ACC112 (cell line): Measurements from ENCODE around the gene NSMCE4A.
"Not testable (repeated sequence)": the region's sequence is repeated elsewhere in the genome, so short reads cannot be mapped to it uniquely, and the experiment has no call there.

Experiments used
- H2AFZ ChIP-seq: fragments of 200-600 bp; sonication (generic); one replicate; pipeline ENCODE4 v1.6.0; 2017; ENCODE audit warnings: antibody characterized with exemption, low read length; ENCODE audit not compliant: unreplicated experiment
- H3K27ac ChIP-seq: fragments of 200-600 bp; sonication (generic); 2 replicates; pipeline ENCODE4 v1.5.1; 2014; ENCODE audit warnings: low read depth, mild to moderate bottlenecking, antibody characterized with exemption, low read length, moderate library complexity
- H3K27me3 ChIP-seq: fragments of 200-600 bp; sonication (generic); 2 replicates; pipeline ENCODE4 v1.6.1; 2014; ENCODE audit warnings: mild to moderate bottlenecking, antibody characterized with exemption, low read length, moderate library complexity, mixed read lengths; ENCODE audit not compliant: insufficient read depth
- H3K36me3 ChIP-seq: fragments of 200-600 bp; sonication (generic); 2 replicates; pipeline ENCODE4 v1.6.1; 2016; ENCODE audit warnings: mild to moderate bottlenecking, antibody characterized with exemption, low read length, moderate library complexity, mixed read lengths; ENCODE audit not compliant: insufficient read depth
- H3K4me1 ChIP-seq: fragments of 200-600 bp; sonication (generic); one replicate; pipeline ENCODE4 v1.6.1; 2016; ENCODE audit warnings: low read length, mixed read lengths; ENCODE audit not compliant: insufficient read depth, unreplicated experiment, control insufficient read depth
- H3K4me3 ChIP-seq: fragments of 200-600 bp; sonication (generic); 2 replicates; pipeline ENCODE4 v1.5.1; 2014; ENCODE audit warnings: mild to moderate bottlenecking, low read depth, low read length
- H3K79me2 ChIP-seq: fragments of 200-600 bp; sonication (generic); one replicate; pipeline ENCODE4 v1.6.0; 2016; ENCODE audit warnings: low read length; ENCODE audit not compliant: control insufficient read depth, unreplicated experiment, insufficient read depth

NSMCE4A gene

DNA sequence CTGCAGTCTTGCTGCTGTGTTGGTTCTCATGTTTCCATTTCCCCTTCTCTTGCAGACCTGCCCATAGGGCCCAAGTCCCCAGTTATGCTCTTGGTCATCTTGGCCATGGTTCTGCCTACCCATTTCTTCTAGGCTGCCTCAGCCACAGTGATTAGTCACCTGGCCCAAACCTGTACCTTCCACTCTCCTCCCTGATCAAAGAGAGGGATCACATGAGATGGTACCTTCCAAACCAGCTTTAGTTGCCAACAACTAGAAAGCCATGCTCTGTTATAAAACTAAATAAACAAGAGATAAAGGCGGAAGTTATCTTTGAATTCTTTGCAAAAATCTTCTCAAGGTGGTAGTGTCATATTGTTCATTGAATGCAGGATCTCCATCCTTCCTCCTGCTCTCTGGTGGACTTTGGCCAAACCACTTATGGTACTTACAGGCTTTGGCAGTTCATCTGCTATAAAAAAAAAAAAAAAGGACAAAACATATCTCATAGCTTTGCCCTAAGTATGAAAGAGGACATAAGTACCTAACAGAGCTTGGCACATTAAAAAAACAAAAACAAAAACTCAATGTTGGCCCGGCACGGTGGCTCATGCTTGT, 39.7 kb upstream of the NSMCE4A start:
- Histone ChIP-seq H3K4me1 (no peaks in the 10 kb centered on the region), H3K27me3 (peaks cover 17% of the 10 kb centered on the region; the same call in 1 of the 2 replicates), H2AFZ (no peak overlapping the region), H3K27ac (no peak overlapping the region), H3K4me3 (no peak overlapping the region), H3K36me3 (no peaks in the 10 kb centered on the region), H3K79me2 (no peaks in the 10 kb centered on the region)

DNA sequence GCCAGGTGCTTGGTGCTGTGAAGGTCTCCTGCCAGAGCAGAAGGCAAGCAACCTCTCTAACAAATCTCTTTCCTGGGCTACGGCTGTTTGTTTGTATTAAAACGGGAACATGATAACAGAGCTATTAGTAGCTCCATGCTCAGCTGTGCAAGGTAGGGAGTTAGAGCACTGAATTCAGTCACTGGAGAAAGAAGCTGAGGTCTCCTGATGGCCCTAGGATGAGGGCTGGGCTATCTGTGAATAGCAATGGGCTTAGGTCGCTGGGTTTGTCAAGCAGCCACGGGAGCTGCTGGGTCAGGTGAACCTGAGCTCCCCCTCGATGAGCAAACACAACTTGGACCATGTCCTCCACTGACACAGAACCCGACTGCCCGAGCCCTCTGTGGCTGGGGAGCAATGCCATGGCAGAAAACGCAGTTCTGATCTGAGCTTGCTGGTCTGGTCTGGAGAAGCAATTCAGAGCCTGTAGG, 38.3 kb upstream of the NSMCE4A start:
- Histone ChIP-seq H2AFZ (no peak overlapping the region), H3K79me2 (no peaks in the 10 kb centered on the region), H3K4me3 (no peak overlapping the region), H3K27ac (no peak overlapping the region), H3K4me1 (no peaks in the 10 kb centered on the region), H3K36me3 (no peaks in the 10 kb centered on the region), H3K27me3 (peaks cover 17% of the 10 kb centered on the region; the same call in 1 of the 2 replicates)

DNA sequence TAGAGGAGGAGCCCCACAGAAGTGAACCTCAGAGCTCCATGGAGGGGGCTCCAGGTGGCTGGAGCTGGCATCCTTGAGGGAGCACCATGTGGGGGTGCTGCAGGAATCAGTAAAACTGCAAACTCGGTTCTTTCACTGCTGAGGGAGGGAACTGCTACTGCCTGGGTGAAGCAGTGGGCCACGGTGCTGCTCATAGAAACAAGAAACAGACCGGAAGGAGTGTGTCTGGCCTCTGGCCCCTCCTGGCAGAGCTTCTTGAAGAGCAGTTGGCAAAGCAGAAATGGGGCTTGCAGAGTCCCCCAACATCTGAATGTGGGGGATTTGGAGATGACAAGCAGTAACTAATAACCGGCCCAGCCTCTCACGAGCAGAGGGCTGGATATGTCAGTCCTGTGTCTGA, 37.7 kb upstream of the NSMCE4A start:
- no peaks in the 10 kb centered on the region for H3K79me2 ChIP-seq
- no peaks in the 10 kb centered on the region for H3K4me1 ChIP-seq
- peaks cover 17% of the 10 kb centered on the region; the same call in 1 of the 2 replicates for H3K27me3 ChIP-seq
- H3K36me3 ChIP-seq, result no peaks in the 10 kb centered on the region
- H3K4me3 ChIP-seq, result no peak overlapping the region
- H3K27ac ChIP-seq, result no peak overlapping the region
- no peak overlapping the region for H2AFZ ChIP-seq

DNA sequence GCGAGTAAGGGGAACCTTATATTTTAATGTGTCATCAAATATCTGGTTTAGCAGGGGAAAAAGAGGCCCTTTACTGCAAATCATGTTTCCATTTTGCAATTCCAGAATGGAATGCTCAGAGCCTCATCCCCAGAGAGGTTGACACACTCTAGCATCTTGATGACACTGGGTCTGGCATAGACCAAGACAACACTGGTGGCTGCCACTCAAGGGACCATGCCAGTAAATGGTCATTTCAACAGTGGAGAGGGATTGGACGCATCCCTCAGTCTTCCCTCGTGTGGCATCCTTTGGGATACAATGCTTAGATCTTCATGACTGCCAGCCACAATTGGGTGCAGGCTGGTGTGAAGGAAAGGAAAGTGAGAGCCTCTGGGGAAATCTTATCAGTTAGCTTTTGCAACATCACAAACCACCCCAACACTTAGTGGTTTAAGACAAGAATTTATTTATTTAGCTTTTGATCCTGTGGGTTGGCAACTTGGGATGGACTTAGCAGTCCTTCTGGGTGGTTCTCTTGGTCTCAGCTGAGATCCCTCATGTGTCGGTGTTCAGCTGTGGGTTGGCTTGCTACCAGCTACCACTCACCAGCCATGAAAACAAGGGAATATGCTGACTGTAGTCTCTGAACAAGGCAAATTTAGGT, 35.5 kb upstream of the NSMCE4A start:
- no peak overlapping the region for H3K4me3 ChIP-seq
- H3K36me3 ChIP-seq, result no peaks in the 10 kb centered on the region
- no peaks in the 10 kb centered on the region for H3K4me1 ChIP-seq
- H3K27ac ChIP-seq, result no peak overlapping the region
- peaks cover 17% of the 10 kb centered on the region; the same call in 1 of the 2 replicates for H3K27me3 ChIP-seq
- H2AFZ ChIP-seq, result no peak overlapping the region
- no peaks in the 10 kb centered on the region for H3K79me2 ChIP-seq

DNA sequence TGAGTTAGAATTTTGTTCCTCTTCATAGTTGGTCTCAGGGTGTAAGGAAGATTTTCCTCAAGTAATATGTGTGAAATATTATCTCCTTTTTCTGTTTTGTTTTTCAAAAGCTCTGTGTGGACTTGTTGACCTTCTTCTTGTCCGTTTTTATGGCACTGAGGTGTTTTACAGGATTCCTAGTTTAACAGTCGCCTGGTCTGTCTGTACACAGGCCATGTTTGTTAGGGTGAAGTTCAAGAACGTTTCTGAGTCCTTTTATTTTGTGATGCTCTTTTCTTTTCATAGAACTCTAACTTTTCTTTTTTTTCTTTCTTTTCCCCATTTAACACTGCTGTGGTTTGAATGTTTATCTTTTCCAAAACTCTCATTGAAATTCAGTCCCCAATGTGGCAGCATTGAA, 32.4 kb upstream of the NSMCE4A start:
- Histone ChIP-seq H3K4me3 (no peak overlapping the region), H3K79me2 (no peaks in the 10 kb centered on the region), H3K27me3 (0 out of 2 replicates have a peak, but pooled peaks cover 4% of the 10 kb centered on the region), H3K27ac (no peak overlapping the region), H3K36me3 (no peaks in the 10 kb centered on the region), H2AFZ (no peak overlapping the region), H3K4me1 (no peaks in the 10 kb centered on the region)

DNA sequence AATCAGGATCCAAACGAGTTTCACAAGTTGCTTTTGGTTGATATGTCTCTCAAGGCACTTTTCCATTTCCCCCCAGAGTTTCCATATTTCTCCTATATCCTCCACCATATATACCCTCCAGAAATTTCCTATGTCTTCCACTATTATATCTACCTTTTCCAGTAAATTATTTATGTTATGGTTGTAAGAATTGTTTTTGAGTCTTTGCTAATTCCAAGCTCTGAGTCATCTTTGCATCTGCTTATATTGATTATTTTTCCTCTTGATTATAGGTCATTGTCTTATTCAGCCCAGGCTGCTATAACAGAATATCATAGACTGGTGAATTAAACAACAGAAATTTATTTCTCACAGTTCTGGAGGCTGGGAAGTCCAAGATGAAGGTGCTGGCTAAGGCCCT, 26.7 kb upstream of the NSMCE4A start:
- H3K4me3 ChIP-seq, result no peak overlapping the region
- no peak overlapping the region for H3K27ac ChIP-seq
- no peaks in the 10 kb centered on the region for H3K79me2 ChIP-seq
- H3K27me3 ChIP-seq, result peaks cover 14% of the 10 kb centered on the region; the same call in 1 of the 2 replicates
- H2AFZ ChIP-seq, result no peak overlapping the region
- H3K4me1 ChIP-seq, result no peaks in the 10 kb centered on the region
- H3K36me3 ChIP-seq, result no peaks in the 10 kb centered on the region

DNA sequence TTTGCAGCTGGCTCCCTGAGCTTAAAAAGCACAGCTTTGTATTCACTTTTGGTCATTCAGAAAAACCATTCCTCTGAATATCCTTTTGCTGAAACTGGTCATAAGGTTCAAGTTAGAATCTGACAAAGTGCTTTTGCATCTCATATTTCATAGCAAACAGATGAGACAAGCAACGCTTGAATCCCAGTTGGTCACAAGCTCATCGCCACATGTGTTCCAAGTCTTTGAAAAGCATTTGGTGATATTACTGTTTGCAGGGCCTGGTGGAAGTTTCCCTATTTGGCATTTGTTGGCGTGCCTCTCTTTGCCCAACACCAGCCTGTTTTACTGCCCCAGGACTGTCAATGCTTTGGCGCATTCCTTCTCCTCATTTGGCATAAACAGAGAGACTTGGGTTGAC, 24.3 kb upstream of the NSMCE4A start:
- H3K27ac ChIP-seq, result no peak overlapping the region
- peaks cover 18% of the 10 kb centered on the region for H3K27me3 ChIP-seq
- H3K79me2 ChIP-seq, result no peaks in the 10 kb centered on the region
- no peak overlapping the region for H3K4me3 ChIP-seq
- H3K36me3 ChIP-seq, result no peaks in the 10 kb centered on the region
- no peaks in the 10 kb centered on the region for H3K4me1 ChIP-seq
- H2AFZ ChIP-seq, result no peak overlapping the region

DNA sequence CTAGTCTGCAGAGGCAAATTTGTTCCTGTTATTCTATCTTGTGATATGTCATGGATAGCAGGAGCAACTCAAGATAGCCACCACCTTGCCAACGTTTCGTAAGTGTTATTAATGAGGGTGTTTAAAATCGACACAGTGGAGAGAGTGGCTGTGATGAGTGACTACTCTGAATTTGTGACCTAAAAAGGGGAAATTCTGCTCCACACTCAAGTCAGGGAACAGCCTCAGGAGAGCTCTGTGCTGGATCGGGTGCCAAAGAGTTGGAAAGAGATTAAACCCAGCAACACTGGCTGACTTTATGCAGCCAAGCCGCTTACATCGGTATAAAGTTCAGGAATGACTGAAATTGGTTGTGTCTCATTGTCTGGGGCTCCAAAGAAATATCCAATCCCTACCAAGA, 23.4 kb upstream of the NSMCE4A start:
- Histone ChIP-seq H3K27me3 (peaks cover 18% of the 10 kb centered on the region), H2AFZ (no peak overlapping the region), H3K27ac (no peak overlapping the region), H3K4me3 (no peak overlapping the region), H3K36me3 (no peaks in the 10 kb centered on the region), H3K4me1 (no peaks in the 10 kb centered on the region), H3K79me2 (no peaks in the 10 kb centered on the region)

DNA sequence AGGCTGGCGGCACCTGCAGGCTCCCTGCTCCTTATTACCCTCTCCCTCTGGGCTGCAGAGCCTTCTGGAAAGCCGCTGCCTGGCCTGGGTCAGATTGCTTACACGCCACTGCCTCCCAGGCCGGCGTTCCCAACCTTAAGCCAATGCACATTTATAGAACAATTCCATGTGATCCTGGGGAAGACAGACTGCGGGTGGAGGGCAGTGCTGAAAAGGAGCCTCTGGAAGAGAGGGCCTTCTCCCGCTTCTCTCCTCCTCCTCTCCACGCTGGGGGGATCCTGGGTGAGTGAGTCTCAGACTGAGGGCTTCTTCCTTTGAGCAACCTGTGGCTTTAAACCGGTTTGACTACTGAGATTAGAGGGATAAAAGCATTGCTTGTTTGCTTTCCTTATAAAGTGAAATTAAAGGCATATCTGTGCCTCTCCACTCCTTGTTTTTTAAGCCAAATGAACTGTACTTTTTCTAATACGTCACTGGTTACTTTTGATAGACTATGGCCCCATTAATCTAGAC, 19.5 kb upstream of the NSMCE4A start:
- Histone ChIP-seq H3K79me2 (no peaks in the 10 kb centered on the region), H3K27me3 (peaks cover 14% of the 10 kb centered on the region), H3K36me3 (no peaks in the 10 kb centered on the region), H3K4me1 (no peaks in the 10 kb centered on the region), H3K27ac (no peak overlapping the region), H2AFZ (no peak overlapping the region), H3K4me3 (no peak overlapping the region)

DNA sequence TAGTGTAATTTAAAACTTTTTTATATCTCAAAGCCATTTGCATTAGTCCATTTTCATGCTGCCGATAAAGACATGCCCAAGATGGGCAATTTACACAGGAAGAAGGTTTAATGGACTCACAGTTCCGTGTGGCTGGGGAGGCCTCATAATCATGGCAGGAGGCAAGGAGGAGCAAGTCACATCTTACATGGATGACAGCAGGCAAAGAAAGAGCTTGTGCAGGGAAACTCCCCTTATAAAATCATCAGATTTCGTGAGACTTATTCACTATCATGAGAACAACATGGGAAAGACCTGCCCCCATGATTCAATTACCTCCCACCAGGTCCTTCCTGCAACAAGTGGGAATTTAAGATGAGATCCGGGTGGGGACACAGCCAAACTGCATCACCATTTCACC, 16.7 kb upstream of the NSMCE4A start:
- not testable (repeated sequence) for H3K36me3 ChIP-seq, H3K4me1 ChIP-seq, H3K79me2 ChIP-seq, H3K27me3 ChIP-seq, H2AFZ ChIP-seq, H3K4me3 ChIP-seq, H3K27ac ChIP-seq
